GM19324 (cell line): ENCODE data around the gene POLR2H.

Source experiments
- ATAC-seq: cut with Tn5 transposase; IDR thresholded peaks from one replicate; pipeline ENCODE4 v1.9.1; 2021; ENCODE audit warnings: mild to moderate bottlenecking, moderate library complexity; ENCODE audit not compliant: unreplicated experiment, low FRiP score

Gene POLR2H

DNA sequence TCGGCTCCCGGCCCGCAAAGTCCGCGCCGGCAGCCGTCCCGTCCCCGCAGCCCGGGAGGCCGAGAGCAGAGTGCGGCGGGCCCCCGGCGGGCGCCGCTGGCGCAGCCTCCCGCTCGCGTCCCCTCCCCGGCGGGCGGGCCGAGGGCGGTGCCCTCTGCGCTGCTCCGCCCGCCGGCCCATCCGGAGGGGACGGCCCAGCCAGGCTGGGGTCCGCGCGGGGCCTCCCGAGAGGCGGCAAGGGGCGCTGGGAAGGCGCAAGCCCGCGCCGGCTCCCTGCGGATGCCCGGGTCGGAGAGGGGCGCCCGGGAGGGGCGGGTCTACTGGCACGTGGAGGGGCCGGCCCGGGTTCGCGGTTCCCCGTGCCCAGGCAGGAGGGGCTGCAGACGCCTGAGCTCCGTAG lies at the start of gene POLR2H, which contains the start of gene CLCN2:
TSS of gene POLR2H (plus strand) at position 179 of the 400 bp plus-strand sequence. CDS start 1,783 bp downstream, outside the sequence.
TSS of gene CLCN2 (minus strand) at position 74 of the 400 bp plus-strand sequence. CDS start 126 bp downstream, outside the sequence.
- ATAC-seq: peak; percentile 43

DNA sequence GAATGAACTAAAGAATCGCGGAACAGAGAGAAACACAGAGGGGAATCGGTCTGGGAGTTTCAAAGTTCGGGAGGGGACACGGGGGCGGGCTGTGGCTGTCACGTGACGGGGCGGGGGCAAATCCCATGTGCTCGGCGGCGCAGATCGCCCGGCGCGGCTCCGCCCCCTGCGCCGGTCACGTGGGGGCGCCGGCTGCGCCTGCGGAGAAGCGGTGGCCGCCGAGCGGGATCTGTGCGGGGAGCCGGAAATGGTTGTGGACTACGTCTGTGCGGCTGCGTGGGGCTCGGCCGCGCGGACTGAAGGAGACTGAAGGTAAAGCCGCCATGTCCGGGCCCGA lies 47.2 kb upstream of the POLR2H start, which contains the start of gene EIF4G1:
TSS of gene EIF4G1 (plus strand) at position 244 of the 337 bp plus-strand sequence. CDS start 1,191 bp downstream, outside the sequence.
- ATAC-seq: peak; percentile 88

GRCh38 chr3:184314700-184315542 lies 46.6 kb upstream of the POLR2H start:
- ATAC-seq: peak; percentile 53

GRCh38 chr3:184315543-184315867 lies 46.0 kb upstream of the POLR2H start:
- ATAC-seq: no peak

DNA sequence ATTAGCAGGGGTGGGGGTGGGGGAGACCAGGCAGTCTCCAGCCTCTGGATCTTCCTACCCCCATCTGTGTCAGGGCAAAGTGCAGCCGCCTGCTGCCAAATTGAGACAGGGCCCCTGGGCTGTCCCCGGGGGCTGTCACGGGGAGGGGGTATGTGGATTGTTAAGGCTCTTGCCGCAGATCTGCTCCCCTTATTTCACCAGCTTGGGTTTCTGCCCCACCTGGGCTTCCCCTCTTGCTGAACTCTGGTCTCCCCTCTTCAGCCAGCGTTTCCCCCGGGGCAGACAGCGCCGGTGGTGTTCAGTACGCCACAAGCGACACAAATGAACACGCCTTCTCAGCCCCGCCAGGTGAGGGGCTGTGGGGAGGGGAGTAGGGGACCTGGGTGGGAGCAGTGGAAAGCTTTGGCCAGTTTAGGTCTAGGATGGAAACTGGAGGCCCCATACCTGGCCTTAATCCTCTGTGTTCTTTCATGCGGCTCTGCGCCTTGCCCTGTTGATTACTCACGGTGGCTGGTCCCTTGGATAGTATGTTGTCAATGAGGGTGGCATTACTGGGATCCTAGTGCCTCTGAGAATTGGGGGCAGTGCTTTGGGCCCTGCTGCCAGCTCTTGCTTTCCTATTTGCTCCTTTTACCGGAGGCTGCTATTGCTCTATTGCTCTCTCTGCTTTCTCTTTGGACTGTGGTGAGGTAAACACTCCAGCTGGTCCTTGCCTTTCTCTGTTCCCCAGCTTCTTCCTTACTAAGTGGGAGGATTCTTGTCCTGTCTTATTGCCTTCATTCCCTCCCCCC lies 45.4 kb upstream of the POLR2H start:
- no peak for ATAC-seq

GRCh38 chr3:184316792-184317191 lies 44.7 kb upstream of the POLR2H start:
- no peak for ATAC-seq

- no peak for ATAC-seq
Observed at GRCh38 chr3:184317201-184317600, 44.3 kb upstream of the POLR2H start.

DNA sequence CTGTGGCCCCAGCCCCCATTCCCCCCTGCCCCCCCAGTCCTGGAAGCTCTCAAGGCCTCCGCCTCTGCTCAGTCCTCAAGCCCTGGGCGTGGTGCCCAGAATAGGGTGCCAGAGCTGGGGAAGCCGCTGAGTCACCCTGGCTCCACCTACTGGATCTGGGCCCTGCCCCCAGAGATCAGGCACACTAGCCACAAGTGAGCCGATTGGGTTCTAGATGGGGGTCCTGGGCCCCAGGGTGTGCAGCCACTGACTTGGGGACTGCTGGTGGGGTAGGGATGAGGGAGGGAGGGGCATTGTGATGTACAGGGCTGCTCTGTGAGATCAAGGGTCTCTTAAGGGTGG lies 41.4 kb upstream of the POLR2H start:
- no peak for ATAC-seq

DNA sequence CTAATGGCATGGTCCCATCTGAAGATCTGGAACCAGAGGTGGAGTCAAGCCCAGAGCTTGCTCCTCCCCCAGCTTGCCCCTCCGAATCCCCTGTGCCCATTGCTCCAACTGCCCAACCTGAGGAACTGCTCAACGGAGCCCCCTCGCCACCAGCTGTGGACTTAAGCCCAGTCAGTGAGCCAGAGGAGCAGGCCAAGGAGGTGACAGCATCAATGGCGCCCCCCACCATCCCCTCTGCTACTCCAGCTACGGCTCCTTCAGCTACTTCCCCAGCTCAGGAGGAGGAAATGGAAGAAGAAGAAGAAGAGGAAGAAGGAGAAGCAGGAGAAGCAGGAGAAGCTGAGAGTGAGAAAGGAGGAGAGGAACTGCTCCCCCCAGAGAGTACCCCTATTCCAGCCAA lies 39.8 kb upstream of the POLR2H start:
- no peak for ATAC-seq

DNA sequence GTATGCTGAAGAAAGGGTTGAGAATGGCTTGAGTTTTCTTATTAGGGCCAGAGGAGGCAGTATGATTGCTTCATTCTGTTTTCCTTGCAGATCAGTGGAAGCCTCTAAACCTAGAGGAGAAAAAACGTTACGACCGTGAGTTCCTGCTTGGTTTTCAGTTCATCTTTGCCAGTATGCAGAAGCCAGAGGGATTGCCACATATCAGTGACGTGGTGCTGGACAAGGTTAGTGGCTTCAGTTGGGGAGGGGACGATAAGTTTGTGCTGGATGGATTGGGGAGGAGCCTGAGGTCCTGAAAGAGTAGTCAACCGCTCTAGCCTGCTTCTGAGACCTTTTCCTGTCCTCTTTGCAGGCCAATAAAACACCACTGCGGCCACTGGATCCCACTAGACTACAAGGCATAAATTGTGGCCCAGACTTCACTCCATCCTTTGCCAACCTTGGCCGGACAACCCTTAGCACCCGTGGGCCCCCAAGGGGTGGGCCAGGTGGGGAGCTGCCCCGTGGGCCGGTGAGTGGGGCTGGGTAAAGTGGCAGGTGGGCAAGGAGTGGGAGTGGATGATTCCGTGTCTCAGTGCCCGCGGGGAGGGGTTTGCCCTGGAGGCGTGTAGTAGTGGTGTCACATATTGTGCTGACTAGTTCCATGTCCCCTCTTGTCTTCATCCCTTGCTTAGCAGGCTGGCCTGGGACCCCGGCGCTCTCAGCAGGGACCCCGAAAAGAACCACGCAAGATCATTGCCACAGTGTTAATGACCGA lies 38.6 kb upstream of the POLR2H start:
- ATAC-seq: no peak

DNA sequence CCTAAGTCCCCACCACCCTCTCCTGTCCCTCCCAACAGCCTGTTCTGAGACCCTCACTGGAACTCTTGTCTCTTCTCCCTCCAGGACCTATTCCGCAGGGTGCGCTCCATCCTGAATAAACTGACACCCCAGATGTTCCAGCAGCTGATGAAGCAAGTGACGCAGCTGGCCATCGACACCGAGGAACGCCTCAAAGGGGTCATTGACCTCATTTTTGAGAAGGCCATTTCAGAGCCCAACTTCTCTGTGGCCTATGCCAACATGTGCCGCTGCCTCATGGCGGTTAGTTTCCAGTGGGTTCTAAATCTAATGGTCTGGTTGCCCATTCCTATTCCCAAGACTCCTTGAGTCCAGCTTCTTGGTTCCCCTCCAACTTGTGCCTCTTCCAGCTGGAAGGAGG lies 37.8 kb upstream of the POLR2H start:
- ATAC-seq: no peak

GRCh38 chr3:184325269-184325668 lies 36.2 kb upstream of the POLR2H start:
- ATAC-seq: no peak

GRCh38 chr3:184325715-184326369 lies 35.7 kb upstream of the POLR2H start:
- ATAC-seq: no peak

- no peak for ATAC-seq
Observed at GRCh38 chr3:184327171-184327570, 34.3 kb upstream of the POLR2H start.

DNA sequence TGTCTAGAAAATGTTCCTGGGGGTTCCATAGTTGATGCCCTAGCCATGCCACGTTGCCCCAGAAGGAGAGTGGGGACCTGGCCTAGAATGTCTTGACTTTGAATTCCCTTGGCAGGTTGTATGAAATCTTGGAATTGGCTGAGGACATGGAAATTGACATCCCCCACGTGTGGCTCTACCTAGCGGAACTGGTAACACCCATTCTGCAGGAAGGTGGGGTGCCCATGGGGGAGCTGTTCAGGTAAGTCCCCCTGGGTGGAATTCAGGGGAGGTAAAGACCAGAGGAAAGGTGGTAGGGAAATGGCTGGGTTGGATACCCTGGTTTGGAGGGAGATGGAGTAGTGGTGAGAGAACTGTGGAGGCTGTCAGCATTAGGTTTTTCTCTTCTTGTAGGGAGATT lies 33.0 kb upstream of the POLR2H start:
- no peak for ATAC-seq

DNA sequence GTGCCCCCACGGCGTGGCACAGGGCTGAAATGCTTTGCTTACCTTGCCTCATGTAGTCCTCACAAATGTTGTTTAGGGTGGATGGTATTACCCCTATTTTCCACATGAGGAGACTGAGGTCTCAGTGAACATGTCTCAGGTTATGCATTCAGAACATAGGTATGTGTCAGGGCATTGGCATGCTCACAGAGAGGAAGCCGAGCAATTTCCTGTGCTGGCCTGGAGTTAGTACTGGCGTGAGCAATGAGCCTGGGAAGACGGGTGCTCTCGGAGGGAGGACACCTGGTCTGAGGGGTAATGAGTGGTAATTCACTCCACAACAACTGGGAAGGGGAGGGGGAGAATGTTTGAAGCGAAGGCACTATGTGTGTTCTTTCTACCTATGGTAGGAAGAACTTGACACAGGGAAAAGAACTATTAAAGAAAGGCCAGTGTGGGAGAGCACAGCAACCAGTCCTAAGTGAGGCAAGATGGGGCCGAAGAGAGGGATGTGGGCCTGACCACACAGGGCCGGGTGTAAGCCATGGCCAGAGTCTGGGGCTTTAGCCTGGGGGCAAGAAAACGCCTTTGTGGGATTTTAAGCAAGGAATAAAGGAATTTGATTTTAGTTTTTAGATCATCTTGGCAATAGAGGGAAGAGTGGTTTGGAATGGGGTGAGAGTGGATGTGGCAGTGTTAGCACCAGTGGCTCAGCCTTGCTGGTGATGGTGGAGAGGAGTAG lies 29.0 kb upstream of the POLR2H start:
- ATAC-seq: no peak

DNA sequence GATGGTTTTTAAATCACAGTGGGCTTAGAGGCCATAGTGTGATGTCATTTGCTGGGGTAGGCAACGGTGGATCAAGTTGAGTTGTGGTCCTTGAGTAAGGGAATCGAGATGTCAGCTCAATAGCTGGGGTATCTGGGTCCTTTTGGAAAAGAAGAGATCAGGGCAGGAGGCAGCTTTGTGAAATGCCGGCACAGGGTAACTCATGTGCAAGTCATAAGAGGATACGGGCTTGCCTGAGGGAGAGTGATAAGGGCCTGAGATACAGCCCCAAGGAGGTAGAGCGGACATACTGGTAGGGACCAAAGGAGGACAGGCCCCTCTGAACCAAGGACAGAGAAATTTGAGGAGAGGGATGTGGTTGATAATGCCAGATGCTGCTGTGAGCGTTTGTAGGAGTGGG lies 28.3 kb upstream of the POLR2H start:
- ATAC-seq: no peak

DNA sequence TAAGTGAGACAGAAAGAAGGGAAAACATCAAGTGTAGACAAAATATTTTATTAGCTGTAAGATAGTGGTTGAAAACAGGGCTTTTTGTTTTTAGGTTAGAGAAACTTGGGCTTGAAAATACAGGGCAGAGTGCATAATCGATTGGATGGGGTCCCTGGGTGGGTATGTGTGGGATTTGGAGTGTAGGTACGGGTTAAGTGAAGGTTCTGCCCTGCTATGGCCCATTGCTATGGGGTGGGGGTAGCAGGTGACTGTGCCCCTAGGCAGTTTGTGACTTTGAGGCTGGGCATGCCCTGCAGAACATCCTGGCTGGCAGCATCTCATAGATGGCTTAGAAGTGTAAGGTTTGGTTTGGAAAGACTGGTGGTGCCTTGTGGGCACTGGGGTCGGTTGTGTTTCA lies 27.8 kb upstream of the POLR2H start:
- no peak for ATAC-seq

GRCh38 chr3:184334470-184335158 lies 26.9 kb upstream of the POLR2H start:
- no peak for ATAC-seq
